Gastroesophageal sphincter (tissue), 4 donors: Measurements from ENCODE around the gene OGFR. TPM values are rescaled to one million over a fixed set of nuclear protein-coding genes. Genes with fewer than 3 reads are reported as not detected.

Experiments
- ATAC-seq: fragments of 150-250 bp; one replicate; pipeline ENCODE4 v1.9.1; 2016; ENCODE audit warnings: mild to moderate bottlenecking, moderate library complexity
- H3K27ac ChIP-seq, 4 donors: fragments of 200-600 bp; sonication (generic) in 3 of 4; 1 replicate in 3 of 4; 2 replicates in 1 of 4; pipeline ENCODE4 v1.5.1; 2016 to 2019
- H3K27me3 ChIP-seq: fragments of 200-600 bp; sonication (generic); one replicate; pipeline ENCODE4 v1.5.1; 2019
- H3K36me3 ChIP-seq, 2 donors: fragments of 200-600 bp; sonication (generic); one replicate each; pipeline ENCODE4 v1.5.1; 2019; ENCODE audit warnings: control low read depth in 1 of 2
- H3K4me1 ChIP-seq, 3 donors: fragments of 200-600 bp; sonication (generic); 1 replicate in 2 of 3; 2 replicates in 1 of 3; pipeline ENCODE4 v1.5.1; 2016 to 2019; ENCODE audit warnings: control low read depth in 2 of 3
- H3K4me3 ChIP-seq, 2 donors: fragments of 200-600 bp; sonication (generic); one replicate each; pipeline ENCODE4 v1.5.1; 2019; ENCODE audit warnings: mild to moderate bottlenecking in 1 of 2, moderate library complexity in 1 of 2
- H3K9me3 ChIP-seq, 3 donors: fragments of 200-600 bp; sonication (generic); one replicate each; pipeline ENCODE4 v1.5.1; 2017 to 2019; ENCODE audit warnings: control low read depth in 2 of 3
- CTCF ChIP-seq, 4 experiments: fragments of 200-600 bp in 2 of 4; fragments of 450-650 bp in 2 of 4; sonication (generic) in 1 of 4; IDR thresholded peaks; one replicate each; pipeline ENCODE4 v1.5.1; 2017 to 2019; ENCODE audit warnings: antibody characterized with exemption in 4 of 4, mild to moderate bottlenecking in 2 of 4, moderate library complexity in 2 of 4
- EP300 ChIP-seq: sonication (generic); formaldehyde crosslinking; IDR thresholded peaks from one replicate; pipeline ENCODE4 v1.6.1; 2017; ENCODE audit warnings: antibody characterized with exemption, mild to moderate bottlenecking
- POLR2A ChIP-seq, 2 donors: fragments of 450-650 bp; IDR thresholded peaks; one replicate each; pipeline ENCODE4 v1.6.1; 2017; ENCODE audit warnings: antibody characterized with exemption in 2 of 2, mild to moderate bottlenecking in 2 of 2, moderate library complexity in 1 of 2
- POLR2AphosphoS5 ChIP-seq: sonication (generic); formaldehyde crosslinking; IDR thresholded peaks from one replicate; pipeline ENCODE4 v1.6.1; 2017; ENCODE audit warnings: antibody characterized with exemption
- whole genome bisulfite sequencing, 2 donors: methylation state at CpG; one replicate each; pipeline ENCODE4 v1.1.5; 2018; ENCODE audit warnings: low coverage in 1 of 2; 5-methylcytosine and 5-hydroxymethylcytosine counted together
- small RNA-seq, 4 donors: library from RNA; depleted of rRNA; stranded (forward); fragments of <200 nt; gene quantifications; one replicate each; pipeline ENCODE3, GENCODE V24; 2016
- total RNA-seq, 4 donors: library from RNA; depleted of rRNA; stranded (reverse); fragments of >200 nt; gene quantifications; one replicate each; pipeline ENCODE4 v1.1.0, GENCODE V29; 2016

OGFR gene
- total RNA-seq, 4 donors from 2014 or later, result 55.1 to 61.0 (median 58.9) TPM

- Histone ChIP-seq H3K27ac (peak within 1 kb of the TSS in 3 of 4 donors; percentile 60 to 77 (median 64)), H3K4me1 (peaks cover 0 to 27% (median 7%) of the 10 kb centered on the region in 3 donors), H3K4me3 (peak within 1 kb of the TSS; percentile 30 to 56)
Observed at GRCh38 chr20:62861726-62862336, 57.2 kb downstream of the OGFR start, which contains the start of gene TCFL5. TCFL5 (minus strand) TSS chr20:62861822; CDS start chr20:62861670, 152 bp downstream.

More at GRCh38 chr20:62861726-62862336, 57.2 kb downstream of the OGFR start, which contains the start of gene TCFL5:
- H3K27me3 ChIP-seq, result no peaks in the 10 kb centered on the region
- WGBS, 2 donors, result no CpG with 5 or more reads among the region's 70 CpGs
- TF ChIP-seq POLR2A (IDR thresholded peaks at IDR 0.05) (no peak), POLR2AphosphoS5 (peak; percentile 28), CTCF (IDR thresholded peaks at IDR 0.05) (no peak), EP300 (no peak)
- H3K36me3 ChIP-seq, result peaks cover 0 to 14% of the 10 kb centered on the region in 2 donors
- H3K9me3 ChIP-seq, result no peaks in the 10 kb centered on the region
- peak; percentile 91 for ATAC-seq

Small RNA genes within 50 kb of the gene (small RNA-seq; reads per million reads assigned to genes)
- gene DPH3P1, result 0 reads per million in 4 donors

Other genes with a start within 250 kb of the OGFR start
- gene SLCO4A1, start 162.3 kb upstream of the OGFR start, total RNA-seq, result 10 to 100 TPM; 15.9 to 20.2 (median 19.2) TPM
- gene NTSR1, start 96.0 kb upstream of the OGFR start, total RNA-seq, result under 1 TPM; 0.13 to 0.85 (median 0.19) TPM
- gene MRGBP, start 8.4 kb upstream of the OGFR start, total RNA-seq, result 10 to 100 TPM in 3 of 4 donors, 1 to 10 TPM in 1; 9.3 to 15.6 (median 14.5) TPM
- 10 to 100 TPM in 2 of 4 donors, 1 to 10 TPM in 2; 8.8 to 29.9 (median 14.3) TPM for gene COL9A3, start 12.2 kb downstream of the OGFR start, total RNA-seq
- 10 to 100 TPM; 12.0 to 28.9 (median 13.8) TPM for gene TCFL5, start 57.0 kb downstream of the OGFR start, total RNA-seq
- gene DIDO1, start 121.7 kb downstream of the OGFR start, total RNA-seq, result 10 to 100 TPM; 49.5 to 75.8 (median 66.5) TPM
- gene GID8, start 133.3 kb downstream of the OGFR start, total RNA-seq, result 10 to 100 TPM; 23.2 to 34.8 (median 27.9) TPM
- gene SLC17A9, start 147.9 kb downstream of the OGFR start, total RNA-seq, result 1 to 10 TPM; 1.3 to 4.6 (median 2.8) TPM
- not detected for gene BHLHE23, start 202.1 kb downstream of the OGFR start, total RNA-seq